ENCODE data around the gene TRIO. TPM values are rescaled to one million over a fixed set of nuclear protein-coding genes. Genes with fewer than 3 reads are reported as not detected.

Gene TRIO
- polyA plus RNA-seq, 10 donors: 151 to 228 (median 197) TPM

- no peak for DNase-seq
These were observed 179.5 kb downstream of the TRIO start for GRCh38 chr5:14322437-14323187.

DNA sequence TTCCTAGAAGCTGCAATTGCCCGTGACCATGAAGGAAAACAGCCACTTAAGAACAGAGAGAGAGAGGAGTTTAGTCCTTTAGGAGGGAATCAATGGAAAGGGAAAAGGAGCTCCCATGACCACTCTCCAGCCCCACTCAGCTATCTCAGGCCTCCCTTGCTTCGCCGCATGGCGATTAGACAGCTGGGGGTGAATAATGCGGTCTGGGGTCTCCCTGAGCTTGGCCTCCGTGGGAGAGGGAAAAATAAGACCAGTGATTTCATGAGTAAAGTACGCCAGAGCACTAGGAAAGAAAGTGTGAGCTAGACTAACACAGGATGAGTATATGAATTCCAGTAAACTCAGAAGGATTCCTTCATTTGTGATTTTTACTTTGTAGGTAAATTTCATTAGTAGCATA is 180.3 kb downstream of the TRIO start:
- no peak for DNase-seq

DNA sequence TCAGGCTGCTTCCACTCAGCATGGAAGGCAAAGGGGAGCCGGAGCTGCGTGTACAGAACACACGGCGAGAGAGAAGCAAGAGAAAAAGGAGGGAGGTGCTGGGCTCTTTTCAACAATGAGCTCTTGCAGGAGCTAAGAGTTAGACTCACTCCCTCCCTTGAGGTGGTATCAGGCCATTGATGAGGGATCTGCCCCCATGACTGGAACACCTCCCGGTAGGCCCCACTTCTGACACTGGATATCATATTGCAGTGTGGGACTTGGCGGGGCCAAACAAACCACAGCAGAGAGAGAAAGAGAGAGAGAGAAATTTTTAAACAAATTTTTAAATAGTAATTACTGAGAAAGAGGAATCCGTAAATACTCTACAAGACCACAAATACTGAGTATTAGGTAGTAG is 182.2 kb downstream of the TRIO start:
- DNase-seq: no peak

GRCh38 chr5:14326035-14326903 is 183.1 kb downstream of the TRIO start:
- DNase-seq: no peak

- DNase-seq: no peak
These were observed 184.5 kb downstream of the TRIO start for GRCh38 chr5:14327624-14328023.

- DNase-seq: no peak
These were observed 185.0 kb downstream of the TRIO start for GRCh38 chr5:14328144-14328543.

DNA sequence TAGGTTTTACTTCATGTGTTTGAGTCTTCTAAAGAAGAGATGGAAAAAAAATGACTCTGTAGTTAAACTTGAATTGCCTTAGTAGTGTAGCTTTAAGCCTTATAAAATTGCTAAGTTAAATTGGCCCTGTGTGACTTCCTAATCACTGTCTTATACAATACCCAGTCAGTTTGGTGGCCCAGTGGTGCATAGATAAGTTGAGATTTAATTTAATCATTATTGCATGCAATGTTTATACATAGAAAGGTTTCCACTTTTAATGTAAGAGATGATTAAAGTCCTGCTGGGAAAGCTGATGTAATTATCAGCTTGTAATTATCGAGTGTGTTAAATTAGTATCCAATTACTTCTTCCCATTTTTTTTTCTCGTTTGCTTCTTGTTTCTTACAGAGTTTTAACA is 187.1 kb downstream of the TRIO start:
- no peak for DNase-seq

- no peak for DNase-seq
These were observed 187.7 kb downstream of the TRIO start for GRCh38 chr5:14330729-14331385.

GRCh38 chr5:14331386-14331781 is 188.2 kb downstream of the TRIO start:
- DNase-seq: no peak

- no peak for DNase-seq
These were observed 189.0 kb downstream of the TRIO start for GRCh38 chr5:14332038-14332631.

- no peak for DNase-seq
These were observed 189.6 kb downstream of the TRIO start for GRCh38 chr5:14332746-14333145.

DNA sequence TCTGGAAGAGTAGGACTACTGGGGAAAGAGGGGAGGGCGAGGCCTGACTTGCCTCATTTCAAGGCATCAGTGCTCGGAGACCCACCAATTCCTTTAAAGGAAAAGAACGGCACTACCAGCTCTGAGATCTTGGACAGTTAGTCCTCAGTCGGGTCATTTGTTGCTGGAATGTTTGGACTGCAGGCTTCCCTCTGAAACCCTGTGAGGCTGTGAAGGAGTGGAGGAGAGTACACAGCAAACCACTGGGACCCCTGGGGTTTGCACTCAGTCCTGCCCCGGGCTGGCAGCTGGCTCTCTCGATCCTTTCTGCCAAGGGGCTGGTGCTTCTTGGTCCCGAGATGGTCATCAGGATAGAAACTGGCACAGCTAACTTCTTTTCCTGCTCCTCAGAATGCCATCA is 194.5 kb downstream of the TRIO start:
- DNase-seq: no peak

DNA sequence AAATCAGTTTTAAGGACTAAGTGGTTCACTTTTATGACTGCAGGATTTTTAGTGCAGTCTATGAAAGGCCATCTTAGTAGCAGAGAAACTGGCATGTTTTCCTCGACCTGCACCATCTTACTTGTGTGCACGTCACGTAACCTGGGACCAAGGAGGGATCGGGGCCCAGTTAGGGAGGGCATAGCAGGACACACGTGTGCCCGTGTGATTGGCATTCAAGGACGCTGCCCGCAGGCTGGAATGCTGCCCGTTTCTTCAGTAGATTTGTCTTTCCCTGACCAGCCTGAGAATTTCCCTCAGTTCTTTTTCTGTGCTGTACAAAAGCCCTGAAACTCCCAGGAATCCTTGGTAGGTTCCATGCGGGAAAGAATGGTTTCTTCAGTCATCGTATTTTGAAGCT is 196.3 kb downstream of the TRIO start:
- no peak for DNase-seq

GRCh38 chr5:14341571-14342230 is 198.6 kb downstream of the TRIO start:
- DNase-seq: no peak

DNA sequence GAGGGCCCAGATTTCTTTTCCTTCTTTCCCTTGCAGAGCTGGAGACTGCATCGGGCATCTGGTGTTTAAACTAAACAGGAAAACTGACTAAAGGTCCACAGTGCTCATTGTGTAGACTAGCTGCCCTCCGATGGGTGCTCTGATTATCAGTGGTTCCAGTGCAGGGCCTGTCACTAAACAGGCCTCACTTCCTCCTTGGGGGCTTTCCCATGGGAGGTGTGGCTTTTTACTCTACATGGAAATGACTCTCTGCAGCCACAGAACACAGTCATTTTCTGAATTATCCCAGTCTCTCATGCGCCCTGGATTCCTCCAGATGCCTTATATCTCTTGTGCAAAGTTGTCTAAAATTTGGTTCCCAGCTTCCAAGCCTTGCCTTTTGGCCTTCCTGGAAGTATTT is 199.2 kb downstream of the TRIO start:
- no peak for DNase-seq

- no peak for DNase-seq
These were observed 200.2 kb downstream of the TRIO start for GRCh38 chr5:14343376-14343775.

- no peak for DNase-seq
These were observed 204.4 kb downstream of the TRIO start for GRCh38 chr5:14347522-14347921.

GRCh38 chr5:14348142-14348541 is 205.0 kb downstream of the TRIO start:
- no peak for DNase-seq

- DNase-seq: no peak
These were observed 205.9 kb downstream of the TRIO start for GRCh38 chr5:14349029-14349428.

- no peak for DNase-seq
These were observed 208.0 kb downstream of the TRIO start for GRCh38 chr5:14351086-14351661.
